Activated naive CD8-positive, alpha-beta T cell treated with anti-CD3 and anti-CD28 coated beads for 36 hours (primary cell): ENCODE results near the gene SYCP1. TPM values are rescaled to one million over a fixed set of nuclear protein-coding genes. Genes with fewer than 3 reads are reported as not detected.
A peak's percentile ranks its signal among the peaks of the same experiment; 100 is the strongest.
"Not testable (repeated sequence)": the region's sequence is repeated elsewhere in the genome, so short reads cannot be mapped to it uniquely, and the experiment has no call there.

Experiments used
- DNase-seq: peaks from one replicate; pipeline ENCODE4 v3.0.0; 2021
- H3K27ac Mint-ChIP-seq: one replicate; pipeline ENCODE4 v1.8.0; 2022; ENCODE audit warnings: mild to moderate bottlenecking, moderate library complexity, mixed read lengths
- H3K27me3 Mint-ChIP-seq: one replicate; pipeline ENCODE4 v1.8.0; 2022; ENCODE audit warnings: mild to moderate bottlenecking, mixed read lengths
- H3K36me3 Mint-ChIP-seq: one replicate; pipeline ENCODE4 v1.8.0; 2021; ENCODE audit warnings: mild to moderate bottlenecking, mixed read lengths
- H3K4me1 Mint-ChIP-seq: one replicate; pipeline ENCODE4 v1.8.0; 2021; ENCODE audit warnings: mixed read lengths
- H3K4me3 Mint-ChIP-seq: one replicate; pipeline ENCODE4 v1.8.0; 2022; ENCODE audit warnings: mild to moderate bottlenecking, moderate library complexity, mixed read lengths
- H3K9me3 Mint-ChIP-seq: one replicate; pipeline ENCODE4 v1.8.0; 2022; ENCODE audit warnings: mixed read lengths
- total RNA-seq, 2 experiments: library from RNA; stranded (reverse); gene quantifications; one replicate each; pipeline ENCODE4 v1.2.3, GENCODE V29; 2021

SYCP1 gene
- total RNA-seq, 2 experiments from 2014 or later: not detected

DNA sequence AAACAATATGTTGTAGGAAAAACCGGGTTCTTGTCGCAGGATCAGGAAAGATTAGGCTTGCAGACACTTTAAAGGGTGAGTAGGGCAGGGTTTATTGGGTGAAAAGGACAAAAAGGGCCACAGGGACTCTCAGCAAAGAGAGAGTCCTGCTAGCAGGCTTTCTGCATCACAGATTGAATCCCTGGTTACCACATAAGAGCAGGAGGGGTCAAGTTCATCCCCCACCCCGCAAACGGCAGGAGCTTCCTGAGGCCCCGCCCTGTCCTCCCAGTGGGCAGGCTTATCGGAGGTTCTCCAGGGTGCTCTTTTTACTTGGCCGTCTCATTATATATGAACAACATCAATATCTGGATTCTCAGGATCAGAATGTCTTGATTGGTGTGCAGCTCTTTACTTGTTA is 47.7 kb downstream of the SYCP1 start:
- Mint-ChIP-seq H3K27me3 (peaks cover 7% of the 10 kb centered on the region), H3K9me3 (peaks cover 4% of the 10 kb centered on the region), H3K27ac (no peak overlapping the region), H3K36me3 (no peaks in the 10 kb centered on the region), H3K4me3 (no peak overlapping the region), H3K4me1 (no peaks in the 10 kb centered on the region)
- DNase-seq: no peak

DNA sequence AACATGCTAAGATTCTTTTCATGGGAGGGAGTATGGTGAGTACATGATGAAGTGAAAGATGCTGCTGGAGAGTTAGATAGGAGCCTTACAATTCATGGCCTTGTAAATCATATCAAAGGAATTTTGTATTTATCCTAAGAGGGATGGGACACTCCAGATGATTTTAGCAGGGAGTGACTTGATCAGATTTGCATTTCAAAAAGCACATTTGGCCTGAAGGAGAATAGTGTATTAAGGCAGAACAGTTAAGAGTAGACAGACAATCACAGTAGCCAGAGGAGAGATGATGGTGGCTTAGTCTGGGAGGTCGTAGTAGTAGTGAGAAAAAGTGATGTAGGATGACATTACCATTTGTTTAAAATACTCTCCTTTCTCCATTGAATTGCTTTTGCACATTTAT is 48.8 kb downstream of the SYCP1 start:
- H3K27me3 Mint-ChIP-seq: peaks cover 4% of the 10 kb centered on the region

DNA sequence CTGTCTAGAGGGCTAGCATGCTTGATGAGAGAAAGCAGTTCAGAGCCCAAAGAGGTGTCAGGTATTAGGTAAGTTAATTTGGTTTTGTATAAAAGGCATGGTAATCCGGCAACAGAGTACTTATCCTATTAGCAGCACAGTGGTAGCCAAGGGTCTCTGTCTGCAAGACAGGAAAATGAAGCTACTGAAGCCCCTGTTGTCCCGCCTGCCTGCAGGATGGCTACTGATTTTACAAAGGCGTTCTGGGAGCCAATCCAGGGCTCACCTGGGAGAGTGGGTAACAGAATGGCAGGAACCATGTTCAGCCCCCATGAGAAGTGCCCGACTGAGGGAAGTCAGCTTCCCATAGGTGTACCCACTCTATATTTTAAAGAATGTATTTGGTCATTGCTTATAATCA is 61.1 kb downstream of the SYCP1 start:
- not testable (repeated sequence) for H3K4me1 Mint-ChIP-seq, H3K36me3 Mint-ChIP-seq, H3K27ac Mint-ChIP-seq, H3K4me3 Mint-ChIP-seq, H3K9me3 Mint-ChIP-seq, DNase-seq
- H3K27me3 Mint-ChIP-seq: peaks cover 42% of the 10 kb centered on the region

More for the DNA sequence above, 48.8 kb downstream of the SYCP1 start:
- no peak overlapping the region for H3K4me3 Mint-ChIP-seq
- no peaks in the 10 kb centered on the region for H3K36me3 Mint-ChIP-seq
- peaks cover 4% of the 10 kb centered on the region for H3K9me3 Mint-ChIP-seq
- H3K4me1 Mint-ChIP-seq: no peaks in the 10 kb centered on the region
- no peak for DNase-seq
- no peak overlapping the region for H3K27ac Mint-ChIP-seq

DNA sequence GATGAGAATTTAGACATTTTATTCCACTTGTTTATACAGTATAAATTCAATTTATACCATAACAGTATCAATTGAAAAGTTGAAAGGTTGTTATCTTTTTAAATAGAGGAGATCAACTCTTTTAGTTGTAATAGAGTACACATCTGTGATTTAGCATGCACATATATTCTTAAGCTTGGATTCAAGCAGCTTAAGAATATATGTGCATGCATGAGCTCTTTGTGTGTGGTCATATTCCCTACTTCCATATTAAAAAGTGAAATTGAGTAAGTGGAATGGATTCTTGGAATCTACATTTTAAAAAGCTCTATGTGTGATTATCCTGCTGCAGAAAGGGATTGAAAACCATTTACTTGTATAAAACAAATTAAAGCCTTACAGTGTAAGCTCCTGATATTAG is 71.9 kb downstream of the SYCP1 start:
- H3K9me3 Mint-ChIP-seq: peaks cover 5% of the 10 kb centered on the region
- H3K4me1 Mint-ChIP-seq: peaks cover 5% of the 10 kb centered on the region
- peaks cover 5% of the 10 kb centered on the region for H3K36me3 Mint-ChIP-seq
- no peak overlapping the region for H3K4me3 Mint-ChIP-seq
- no peak for DNase-seq
- H3K27ac Mint-ChIP-seq: no peak overlapping the region
- H3K27me3 Mint-ChIP-seq: peaks cover 44% of the 10 kb centered on the region

DNA sequence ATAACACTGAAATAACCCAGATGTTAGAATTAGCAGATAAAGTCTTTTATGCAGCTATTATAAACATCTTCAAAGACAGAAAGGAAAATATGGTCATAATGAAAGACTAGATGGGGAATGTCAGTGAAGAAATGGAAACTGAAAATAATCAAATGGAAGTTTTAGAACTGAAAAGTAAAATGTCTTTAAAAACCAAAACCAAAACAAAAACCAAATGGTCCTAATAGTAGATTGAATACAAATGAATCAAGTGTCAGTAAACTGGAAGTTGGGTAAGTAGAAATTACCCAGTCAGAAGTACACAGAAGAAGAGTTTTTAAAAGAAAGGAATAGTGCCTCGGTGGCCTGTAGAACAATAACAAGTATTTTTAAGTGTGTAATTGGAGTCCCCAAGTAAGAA is 72.7 kb downstream of the SYCP1 start:
- no peak for DNase-seq
- Mint-ChIP-seq H3K4me1 (peaks cover 5% of the 10 kb centered on the region), H3K27me3 (peaks cover 43% of the 10 kb centered on the region), H3K9me3 (peaks cover 10% of the 10 kb centered on the region), H3K27ac (peak overlapping the region; percentile 67), H3K36me3 (peaks cover 7% of the 10 kb centered on the region), H3K4me3 (no peak overlapping the region)

DNA sequence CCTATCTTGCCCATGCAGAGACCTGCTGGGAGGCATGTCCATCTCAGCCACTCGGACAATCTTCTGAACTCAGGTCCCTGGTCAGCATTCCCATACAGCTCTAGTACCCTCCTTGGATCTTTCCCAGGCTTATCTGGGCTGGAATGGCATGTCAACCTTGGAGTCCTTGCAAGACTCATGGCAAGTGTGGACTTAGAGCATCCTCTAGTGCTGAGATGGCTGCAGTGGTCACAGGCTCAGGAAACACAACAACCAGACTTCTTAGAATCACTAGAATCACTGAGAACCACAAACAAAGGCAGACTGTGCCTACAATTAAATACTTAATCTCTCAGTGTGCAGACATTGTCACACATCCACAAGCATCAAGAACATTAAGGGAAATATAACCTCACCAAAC is 101.9 kb downstream of the SYCP1 start:
- Mint-ChIP-seq H3K27ac (no peak overlapping the region), H3K9me3 (peaks cover under 1% of the 10 kb centered on the region), H3K36me3 (no peaks in the 10 kb centered on the region), H3K4me3 (no peak overlapping the region), H3K4me1 (no peaks in the 10 kb centered on the region), H3K27me3 (peaks cover 37% of the 10 kb centered on the region)
- DNase-seq: no peak

DNA sequence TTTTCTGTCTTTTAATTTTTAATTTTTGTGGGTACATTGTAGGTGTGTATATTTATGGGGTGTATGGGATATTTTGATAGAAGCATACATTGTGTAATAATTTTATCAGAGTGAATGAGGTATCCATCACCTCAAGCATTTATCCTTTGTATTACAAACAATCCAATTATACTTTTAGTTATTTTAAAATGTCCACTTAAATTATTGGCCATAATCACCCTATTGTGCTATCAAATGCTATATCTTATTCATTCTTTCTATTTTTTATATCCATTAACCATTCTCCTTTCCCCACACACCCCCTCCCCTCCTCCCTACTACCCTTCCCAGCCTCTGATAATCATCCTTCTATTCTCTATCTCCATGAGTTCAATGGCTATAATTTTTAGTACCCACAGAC is 104.8 kb downstream of the SYCP1 start:
- H3K9me3 Mint-ChIP-seq: peaks cover 1% of the 10 kb centered on the region

DNA sequence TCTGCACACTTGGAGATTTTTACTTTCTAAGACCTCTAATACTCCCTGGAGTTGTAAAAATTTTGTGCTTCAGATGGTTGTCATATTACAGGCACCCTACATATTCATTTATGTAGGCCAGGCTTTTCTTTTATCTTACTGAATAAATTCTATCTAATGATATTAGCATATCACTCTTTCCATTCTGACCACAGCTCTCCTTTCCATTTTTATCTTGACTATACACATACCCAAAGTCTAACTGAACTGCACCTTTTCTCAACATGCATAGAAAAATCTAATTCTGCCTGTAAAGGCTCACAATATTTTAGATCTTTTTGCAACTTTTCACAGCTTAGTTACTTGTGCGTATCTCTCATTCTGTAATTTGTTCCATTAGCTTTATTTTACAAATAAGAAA is 122.2 kb downstream of the SYCP1 start:
- H3K27me3 Mint-ChIP-seq: peaks cover 3% of the 10 kb centered on the region

More for the DNA sequence above, 104.8 kb downstream of the SYCP1 start:
- no peak for DNase-seq
- no peaks in the 10 kb centered on the region for H3K36me3 Mint-ChIP-seq
- H3K27ac Mint-ChIP-seq: no peak overlapping the region
- H3K4me3 Mint-ChIP-seq: no peak overlapping the region
- peaks cover 48% of the 10 kb centered on the region for H3K27me3 Mint-ChIP-seq
- H3K4me1 Mint-ChIP-seq: no peaks in the 10 kb centered on the region

DNA sequence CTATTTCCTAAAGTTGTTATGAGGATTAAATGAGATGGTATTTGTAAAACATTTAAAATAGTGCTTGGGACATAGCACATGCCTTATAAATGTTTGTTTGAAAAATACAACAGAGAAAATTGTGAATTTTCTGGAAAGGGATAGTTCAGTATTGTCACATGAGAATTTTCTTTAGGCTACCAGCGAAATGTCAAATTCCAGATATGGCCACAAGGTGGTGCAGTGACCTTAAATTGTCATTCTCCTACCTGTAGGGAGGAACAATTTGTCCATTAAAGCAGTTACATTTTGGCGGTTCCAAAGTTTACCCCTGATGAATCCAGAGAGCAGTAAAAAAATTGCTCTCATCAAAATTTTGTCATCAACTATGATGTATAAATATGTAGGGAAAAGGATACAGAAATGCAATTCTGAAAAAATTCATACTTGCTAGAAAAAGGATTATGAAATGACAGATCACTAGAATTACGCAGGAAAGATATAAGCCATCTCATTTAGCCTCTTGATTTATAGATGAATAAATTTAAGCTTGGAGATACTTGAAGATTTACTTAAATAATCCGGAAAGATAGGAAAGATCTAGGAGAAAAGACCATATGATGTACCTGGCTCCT is 124.7 kb downstream of the SYCP1 start:
- no peak overlapping the region for H3K27ac Mint-ChIP-seq
- H3K9me3 Mint-ChIP-seq: peaks cover 13% of the 10 kb centered on the region
- H3K36me3 Mint-ChIP-seq: peaks cover 3% of the 10 kb centered on the region
- peaks cover 3% of the 10 kb centered on the region for H3K27me3 Mint-ChIP-seq
- H3K4me3 Mint-ChIP-seq: no peak overlapping the region
- DNase-seq: peak; percentile 33
- no peaks in the 10 kb centered on the region for H3K4me1 Mint-ChIP-seq

More for the DNA sequence above, 122.2 kb downstream of the SYCP1 start:
- DNase-seq: no peak
- Mint-ChIP-seq H3K9me3 (peaks cover 2% of the 10 kb centered on the region), H3K27ac (no peak overlapping the region), H3K4me1 (no peaks in the 10 kb centered on the region), H3K36me3 (no peaks in the 10 kb centered on the region), H3K4me3 (no peak overlapping the region)

DNA sequence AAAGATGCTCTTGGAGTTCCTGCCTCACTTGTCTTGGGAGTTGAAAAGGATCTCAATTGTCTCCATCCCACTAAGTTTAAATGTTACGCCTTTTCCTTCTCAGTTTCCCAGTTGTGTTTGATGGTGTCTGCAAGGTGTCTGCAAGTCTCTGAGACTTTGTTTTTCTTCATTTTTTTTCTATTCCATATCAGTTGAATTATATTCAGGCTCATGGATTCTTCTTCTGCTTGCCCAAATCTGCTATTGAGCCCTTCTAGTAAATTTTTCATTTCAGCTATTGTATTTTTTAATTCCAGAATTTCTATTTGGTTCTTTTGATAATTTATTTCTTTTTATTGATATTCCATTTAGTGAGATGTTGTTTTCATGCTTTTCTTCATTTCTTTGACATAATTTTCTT is 127.6 kb downstream of the SYCP1 start:
- Mint-ChIP-seq H3K4me3 (no peak overlapping the region), H3K4me1 (no peaks in the 10 kb centered on the region), H3K27ac (no peak overlapping the region), H3K36me3 (peaks cover 7% of the 10 kb centered on the region), H3K9me3 (peaks cover 13% of the 10 kb centered on the region), H3K27me3 (peaks cover 3% of the 10 kb centered on the region)
- no peak for DNase-seq

DNA sequence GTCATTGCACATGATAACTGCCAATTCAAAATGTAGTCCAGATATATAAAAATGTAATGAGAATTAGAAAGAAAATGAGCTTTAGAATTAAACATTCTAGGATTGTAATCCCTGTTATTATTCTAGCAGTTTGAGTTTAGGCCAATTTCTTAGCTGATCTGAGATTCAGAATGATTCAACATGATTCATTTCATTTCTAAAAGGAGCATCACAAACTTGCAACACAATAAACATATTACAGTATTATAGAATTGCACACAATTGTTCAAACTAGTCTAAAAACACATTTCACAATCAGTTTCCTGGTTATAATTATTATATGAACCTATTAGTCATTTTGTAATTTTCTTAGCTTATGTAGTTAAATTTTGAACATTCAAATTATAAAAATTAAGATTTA is 131.6 kb downstream of the SYCP1 start:
- Mint-ChIP-seq H3K9me3 (peaks cover 29% of the 10 kb centered on the region), H3K4me1 (no peaks in the 10 kb centered on the region), H3K27me3 (peaks cover 14% of the 10 kb centered on the region), H3K27ac (no peak overlapping the region), H3K36me3 (peaks cover 14% of the 10 kb centered on the region), H3K4me3 (no peak overlapping the region)
- no peak for DNase-seq

DNA sequence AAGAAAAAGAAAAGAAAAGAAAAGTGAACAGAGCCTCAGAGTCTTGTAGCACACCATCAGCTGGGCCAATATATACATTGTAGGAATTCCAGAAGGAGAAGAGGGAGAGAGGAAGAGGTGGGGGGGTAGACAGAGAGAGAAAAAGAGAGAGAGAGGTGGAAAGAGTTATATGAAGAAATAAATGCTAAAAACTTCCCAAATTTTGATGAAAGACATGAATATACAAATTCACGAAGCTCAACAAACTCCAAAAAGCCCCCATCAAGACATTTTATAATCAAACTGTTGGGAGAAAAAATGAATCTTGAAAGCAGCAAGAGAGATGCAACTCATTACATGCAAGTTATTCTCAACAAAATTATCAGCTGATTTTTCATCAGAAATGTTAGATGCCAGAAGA is 133.4 kb downstream of the SYCP1 start:
- H3K4me1 Mint-ChIP-seq: no peaks in the 10 kb centered on the region
- H3K9me3 Mint-ChIP-seq: peaks cover 18% of the 10 kb centered on the region
- H3K27me3 Mint-ChIP-seq: peaks cover 14% of the 10 kb centered on the region
- no peak for DNase-seq
- H3K27ac Mint-ChIP-seq: no peak overlapping the region
- H3K4me3 Mint-ChIP-seq: no peak overlapping the region
- H3K36me3 Mint-ChIP-seq: peaks cover 11% of the 10 kb centered on the region

DNA sequence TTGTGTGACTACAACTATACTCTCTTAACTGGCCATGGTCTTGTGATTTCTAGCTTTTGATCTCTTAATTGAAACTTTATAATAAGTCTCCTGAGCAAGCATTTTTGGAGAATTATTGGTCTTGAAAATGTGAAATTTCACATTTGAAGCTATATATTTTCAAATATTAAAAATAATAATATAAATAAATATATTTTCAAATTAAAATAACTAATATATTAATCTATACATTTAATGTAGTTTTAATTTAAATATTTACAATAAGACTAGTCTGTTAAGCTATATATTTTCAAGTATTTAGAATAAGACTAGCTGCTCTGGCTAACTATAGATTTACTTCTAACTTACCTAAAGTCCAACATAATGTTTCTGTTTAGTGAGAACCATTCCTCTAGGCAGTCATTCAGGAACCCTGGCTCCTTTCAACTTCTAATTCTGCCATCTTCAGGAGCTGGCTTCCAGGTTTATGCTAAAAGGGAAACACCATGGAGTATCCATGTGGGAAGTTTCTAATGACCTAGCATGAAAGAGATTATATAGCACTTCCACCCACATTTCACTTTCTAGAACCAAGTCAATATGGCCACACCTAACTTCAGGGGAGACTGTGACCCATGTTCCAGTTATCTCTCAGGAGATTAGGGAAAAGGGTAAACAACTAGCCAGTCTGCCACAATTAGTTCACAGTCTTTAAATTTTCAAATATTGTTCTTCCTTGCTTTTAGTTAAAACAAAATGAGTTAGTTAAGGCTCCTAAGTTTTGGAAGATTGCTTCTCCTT is 143.0 kb downstream of the SYCP1 start:
- Mint-ChIP-seq H3K27ac (no peak overlapping the region), H3K27me3 (no peaks in the 10 kb centered on the region), H3K9me3 (no peaks in the 10 kb centered on the region), H3K4me3 (no peak overlapping the region), H3K4me1 (no peaks in the 10 kb centered on the region), H3K36me3 (no peaks in the 10 kb centered on the region)
- DNase-seq: no peak

DNA sequence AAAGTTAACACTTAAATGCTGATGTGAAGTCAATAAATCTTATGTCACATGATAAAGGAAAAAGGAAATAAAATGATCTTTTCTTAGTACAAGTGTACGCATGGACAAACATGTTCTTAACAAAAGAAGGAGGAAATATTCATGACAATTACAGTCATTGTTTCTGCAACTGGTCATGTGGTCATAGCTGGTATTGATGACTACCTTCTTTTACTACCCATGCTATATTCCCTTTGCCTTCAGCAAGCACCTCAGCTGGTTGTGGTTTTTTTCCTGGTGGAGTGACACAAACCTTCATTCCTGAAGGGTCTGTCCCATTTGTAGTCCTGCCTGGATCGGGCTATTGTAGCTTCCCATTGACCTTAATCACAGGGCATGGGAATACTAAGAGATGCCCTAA is 151.5 kb downstream of the SYCP1 start:
- Mint-ChIP-seq H3K27me3 (peaks cover 4% of the 10 kb centered on the region), H3K4me1 (no peaks in the 10 kb centered on the region), H3K27ac (no peak overlapping the region), H3K4me3 (no peak overlapping the region), H3K9me3 (no peaks in the 10 kb centered on the region), H3K36me3 (no peaks in the 10 kb centered on the region)
- DNase-seq: no peak

DNA sequence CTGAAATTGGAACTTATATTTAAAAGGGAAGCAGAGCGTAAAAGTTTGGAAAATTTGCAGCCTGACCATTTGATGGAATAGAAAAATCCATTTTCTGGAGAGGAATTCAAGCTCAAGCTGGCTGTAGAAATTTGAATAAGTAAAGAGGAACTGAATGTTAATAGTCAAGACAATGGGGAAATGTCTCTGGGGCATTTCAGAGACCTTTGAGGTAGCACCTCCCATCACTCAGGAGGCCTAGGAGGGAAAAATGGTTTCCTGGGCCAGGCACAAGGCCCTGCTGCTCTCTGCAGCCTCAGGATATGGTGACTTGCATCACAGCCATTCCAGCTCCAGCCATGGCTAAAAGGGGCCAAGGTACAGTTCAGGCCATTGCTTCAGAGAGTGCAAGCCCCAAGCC is 157.3 kb downstream of the SYCP1 start:
- H3K36me3 Mint-ChIP-seq: no peaks in the 10 kb centered on the region
- no peak for DNase-seq
- no peak overlapping the region for H3K4me3 Mint-ChIP-seq
- H3K9me3 Mint-ChIP-seq: no peaks in the 10 kb centered on the region
- H3K27ac Mint-ChIP-seq: no peak overlapping the region
- no peaks in the 10 kb centered on the region for H3K4me1 Mint-ChIP-seq
- no peaks in the 10 kb centered on the region for H3K27me3 Mint-ChIP-seq

DNA sequence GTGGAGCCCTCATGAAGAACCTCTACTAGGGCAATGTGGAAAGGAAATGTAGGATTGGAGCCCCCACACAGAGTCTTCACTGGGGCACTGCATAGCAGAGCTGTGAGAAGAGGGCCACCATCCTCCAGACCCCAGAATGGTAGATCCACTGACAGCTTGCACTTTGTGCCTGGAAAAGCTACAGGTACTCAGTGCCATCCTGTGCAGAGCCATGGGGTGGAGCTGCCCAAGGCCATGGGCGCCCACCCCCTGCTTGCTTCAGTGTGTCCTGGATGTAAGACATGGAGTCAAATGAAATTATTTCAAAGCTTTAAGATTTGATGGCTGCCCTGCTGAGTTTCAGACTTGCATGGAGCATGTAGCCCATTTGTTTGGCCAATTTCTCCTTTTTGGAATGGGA is 157.8 kb downstream of the SYCP1 start:
- H3K4me3 Mint-ChIP-seq: no peak overlapping the region
- H3K36me3 Mint-ChIP-seq: no peaks in the 10 kb centered on the region
- no peak overlapping the region for H3K27ac Mint-ChIP-seq
- DNase-seq: no peak
- H3K27me3 Mint-ChIP-seq: no peaks in the 10 kb centered on the region
- no peaks in the 10 kb centered on the region for H3K9me3 Mint-ChIP-seq
- H3K4me1 Mint-ChIP-seq: no peaks in the 10 kb centered on the region
